Liver (tissue), 9 donors: ENCODE results near the gene USP9Y. TPM values are rescaled to one million over a fixed set of nuclear protein-coding genes. Genes with fewer than 3 reads are reported as not detected.

Experiments
- DNase-seq: peaks from one replicate; pipeline ENCODE4 v3.0.0-alpha.2; 2017; ENCODE audit warnings: low spot score
- H3K27ac ChIP-seq, 2 donors: one replicate each; pipeline ENCODE4 v1.7.0; 2013; ENCODE audit warnings: inconsistent platforms in 2 of 2, low read length in 2 of 2, control low read depth in 1 of 2, low read depth in 1 of 2, mild to moderate bottlenecking in 1 of 2
- H3K27me3 ChIP-seq, 4 donors: one replicate each; pipeline versions ENCODE4 v1.6.1 to v1.7.0; 2013; ENCODE audit warnings: low read length in 3 of 4, inconsistent platforms in 1 of 4, mild to moderate bottlenecking in 1 of 4, moderate library complexity in 1 of 4; ENCODE audit not compliant: control insufficient read depth in 4 of 4, insufficient read depth in 4 of 4
- H3K36me3 ChIP-seq, 4 donors: one replicate each; pipeline versions ENCODE4 v1.6.1 to v1.7.0; 2013; ENCODE audit warnings: low read length in 3 of 4, mild to moderate bottlenecking in 3 of 4, low read depth in 1 of 4, moderate library complexity in 1 of 4; ENCODE audit not compliant: control insufficient read depth in 4 of 4, insufficient read depth in 3 of 4
- H3K4me1 ChIP-seq, 4 donors: one replicate each; pipeline versions ENCODE4 v1.6.1 to v1.7.0; 2013; ENCODE audit warnings: low read length in 3 of 4, mild to moderate bottlenecking in 3 of 4, moderate library complexity in 1 of 4; ENCODE audit not compliant: control insufficient read depth in 4 of 4, insufficient read depth in 4 of 4
- H3K4me3 ChIP-seq, 3 donors: one replicate each; pipeline versions ENCODE4 v1.6.1 to v1.7.0; 2013; ENCODE audit warnings: low read length in 3 of 3, control low read depth in 1 of 3, low read depth in 1 of 3, mild to moderate bottlenecking in 1 of 3
- H3K9ac ChIP-seq, 2 donors: one replicate each; pipeline ENCODE4 v1.7.0; 2013; ENCODE audit warnings: low read length in 2 of 2, mild to moderate bottlenecking in 2 of 2, moderate library complexity in 2 of 2, control low read depth in 1 of 2, low read depth in 1 of 2
- H3K9me3 ChIP-seq, 4 donors: one replicate each; pipeline versions ENCODE4 v1.6.1 to v1.7.0; 2013; ENCODE audit warnings: low read length in 3 of 4; ENCODE audit not compliant: control insufficient read depth in 4 of 4
- EGR1 ChIP-seq, 2 donors: IDR thresholded peaks; 2 replicates each; pipeline ENCODE4 v1.6.1; 2016 to 2018; ENCODE audit warnings: antibody characterized with exemption in 2 of 2, low read depth in 2 of 2
- FOXA1 ChIP-seq: IDR thresholded peaks from 2 replicates; pipeline ENCODE4 v1.6.1; 2016; ENCODE audit warnings: antibody characterized with exemption
- FOXA2 ChIP-seq: IDR thresholded peaks from 2 replicates; pipeline ENCODE4 v1.6.1; 2016; ENCODE audit warnings: antibody characterized with exemption
- GABPA ChIP-seq, 2 donors: IDR thresholded peaks in 1 of 2; conservative IDR thresholded peaks in 1 of 2; 2 replicates each; pipeline ENCODE4 v1.6.1; 2016; ENCODE audit warnings: antibody characterized with exemption in 2 of 2, mild to moderate bottlenecking in 1 of 2, moderate library complexity in 1 of 2
- HNF4A ChIP-seq, 2 donors: conservative IDR thresholded peaks; 2 replicates each; pipeline ENCODE4 v1.6.1; 2016; ENCODE audit warnings: antibody characterized with exemption in 2 of 2, mild to moderate bottlenecking in 2 of 2
- HNF4G ChIP-seq: IDR thresholded peaks from 2 replicates; pipeline ENCODE4 v1.6.1; 2016; ENCODE audit warnings: antibody characterized with exemption
- JUND ChIP-seq, 2 donors: IDR thresholded peaks; 2 replicates each; pipeline ENCODE4 v1.6.1; 2016; ENCODE audit warnings: antibody characterized with exemption in 2 of 2
- NR2F2 ChIP-seq: IDR thresholded peaks from 2 replicates; pipeline ENCODE4 v1.6.1; 2016; ENCODE audit warnings: antibody characterized with exemption
- RAD21 ChIP-seq, 2 donors: IDR thresholded peaks; 2 replicates each; pipeline ENCODE4 v1.6.1; 2016; ENCODE audit warnings: antibody characterized with exemption in 2 of 2, mild to moderate bottlenecking in 2 of 2
- RXRA ChIP-seq, 2 donors: IDR thresholded peaks; 2 replicates each; pipeline ENCODE4 v1.6.1; 2017 to 2018; ENCODE audit warnings: antibody characterized with exemption in 2 of 2, mild to moderate bottlenecking in 1 of 2
- SP1 ChIP-seq: IDR thresholded peaks from 2 replicates; pipeline ENCODE4 v1.6.1; 2018; ENCODE audit warnings: antibody characterized with exemption, mild to moderate bottlenecking
- TAF1 ChIP-seq: conservative IDR thresholded peaks from 2 replicates; pipeline ENCODE4 v1.6.1; 2016; ENCODE audit warnings: antibody characterized with exemption, mild to moderate bottlenecking
- YY1 ChIP-seq: IDR thresholded peaks from 2 replicates; pipeline ENCODE4 v1.6.1; 2016; ENCODE audit warnings: antibody characterized with exemption, mild to moderate bottlenecking
- polyA plus RNA-seq, 2 donors: library from polyadenylated mRNA; stranded (reverse) in 1 of 2; unstranded in 1 of 2; fragments of 200-250 nt in 1 of 2; fragments of >200 nt in 1 of 2; fragmentation: Nextera tagmentation in 1 of 2; extraction: Ambion mirVana in 1 of 2; gene quantifications; one replicate each; pipeline versions ENCODE4 v1.2.1 to v1.2.3, GENCODE V29; 2013 to 2015
- total RNA-seq, 2 donors: library from RNA; depleted of rRNA; stranded (reverse); fragments of >200 nt; gene quantifications; one replicate each; pipeline ENCODE4 v1.2.3, GENCODE V29; 2014
- TF ChIP-seq, protein P1 (sequence below): IDR thresholded peaks from 2 replicates; pipeline ENCODE4 v1.6.1; 2016; ENCODE audit warnings: antibody characterized with exemption
- TF ChIP-seq, protein P2 (sequence below): IDR thresholded peaks from 2 replicates; pipeline ENCODE4 v1.6.1; 2016; ENCODE audit warnings: antibody characterized with exemption
- TF ChIP-seq, protein P3 (sequence below): IDR thresholded peaks from 2 replicates; pipeline ENCODE4 v1.6.1; 2016; ENCODE audit warnings: antibody characterized with exemption
- TF ChIP-seq, protein P4 (sequence below): IDR thresholded peaks from 2 replicates; pipeline ENCODE4 v1.6.1; 2016; ENCODE audit warnings: antibody characterized with exemption, mild to moderate bottlenecking
- TF ChIP-seq, protein P5 (sequence below): fragments of 150-350 bp; IDR thresholded peaks from 2 replicates; pipeline ENCODE4 v1.5.1; 2017; ENCODE audit warnings: improper control_type of control experiment, low read depth, low read length; ENCODE audit not compliant: missing input control
- donor health status: healthy.
- donor health status: healthy.
- donor health status: healthy.
- donor health status: healthy.
- donor health status: healthy.

Gene USP9Y
- total and polyA plus RNA-seq, 4 donors = 3.7 to 10.1 TPM; not detected in 2

- Histone ChIP-seq H3K27me3 (no peaks in the 10 kb centered on the region), H3K27ac (no peak overlapping the region), H3K4me1 (no peaks in the 10 kb centered on the region), H3K9me3 (peaks cover 0 to 5% (median 0%) of the 10 kb centered on the region in 4 donors), H3K4me3 (no peak overlapping the region), H3K36me3 (no peaks in the 10 kb centered on the region), H3K9ac (no peak overlapping the region)
- TF ChIP-seq HNF4A (conservative IDR thresholded peaks at IDR 0.05) (no peak), EGR1 (IDR thresholded peaks at IDR 0.05; ENCODE audit: low read depth in 2 of 2) (no peak), JUND (IDR thresholded peaks at IDR 0.05) (no peak), FOXA1 (no peak), FOXA2 (no peak), NR2F2 (no peak), TAF1 (no peak), HNF4G (no peak), YY1 (no peak), SP1 (no peak), RXRA (IDR thresholded peaks at IDR 0.05) (no peak), RAD21 (IDR thresholded peaks at IDR 0.05) (no peak), GABPA (IDR thresholded peaks at IDR 0.05 in 1 of 2, conservative IDR thresholded peaks at IDR 0.05 in 1 of 2) (no peak)
- TF ChIP-seq, protein P1, sequence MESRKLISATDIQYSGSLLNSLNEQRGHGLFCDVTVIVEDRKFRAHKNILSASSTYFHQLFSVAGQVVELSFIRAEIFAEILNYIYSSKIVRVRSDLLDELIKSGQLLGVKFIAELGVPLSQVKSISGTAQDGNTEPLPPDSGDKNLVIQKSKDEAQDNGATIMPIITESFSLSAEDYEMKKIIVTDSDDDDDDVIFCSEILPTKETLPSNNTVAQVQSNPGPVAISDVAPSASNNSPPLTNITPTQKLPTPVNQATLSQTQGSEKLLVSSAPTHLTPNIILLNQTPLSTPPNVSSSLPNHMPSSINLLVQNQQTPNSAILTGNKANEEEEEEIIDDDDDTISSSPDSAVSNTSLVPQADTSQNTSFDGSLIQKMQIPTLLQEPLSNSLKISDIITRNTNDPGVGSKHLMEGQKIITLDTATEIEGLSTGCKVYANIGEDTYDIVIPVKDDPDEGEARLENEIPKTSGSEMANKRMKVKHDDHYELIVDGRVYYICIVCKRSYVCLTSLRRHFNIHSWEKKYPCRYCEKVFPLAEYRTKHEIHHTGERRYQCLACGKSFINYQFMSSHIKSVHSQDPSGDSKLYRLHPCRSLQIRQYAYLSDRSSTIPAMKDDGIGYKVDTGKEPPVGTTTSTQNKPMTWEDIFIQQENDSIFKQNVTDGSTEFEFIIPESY = no peak
- TF ChIP-seq, protein P2, sequence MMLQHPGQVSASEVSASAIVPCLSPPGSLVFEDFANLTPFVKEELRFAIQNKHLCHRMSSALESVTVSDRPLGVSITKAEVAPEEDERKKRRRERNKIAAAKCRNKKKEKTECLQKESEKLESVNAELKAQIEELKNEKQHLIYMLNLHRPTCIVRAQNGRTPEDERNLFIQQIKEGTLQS = no peak
- TF ChIP-seq, protein P3, sequence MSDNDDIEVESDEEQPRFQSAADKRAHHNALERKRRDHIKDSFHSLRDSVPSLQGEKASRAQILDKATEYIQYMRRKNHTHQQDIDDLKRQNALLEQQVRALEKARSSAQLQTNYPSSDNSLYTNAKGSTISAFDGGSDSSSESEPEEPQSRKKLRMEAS = no peak
- TF ChIP-seq, protein P4, sequence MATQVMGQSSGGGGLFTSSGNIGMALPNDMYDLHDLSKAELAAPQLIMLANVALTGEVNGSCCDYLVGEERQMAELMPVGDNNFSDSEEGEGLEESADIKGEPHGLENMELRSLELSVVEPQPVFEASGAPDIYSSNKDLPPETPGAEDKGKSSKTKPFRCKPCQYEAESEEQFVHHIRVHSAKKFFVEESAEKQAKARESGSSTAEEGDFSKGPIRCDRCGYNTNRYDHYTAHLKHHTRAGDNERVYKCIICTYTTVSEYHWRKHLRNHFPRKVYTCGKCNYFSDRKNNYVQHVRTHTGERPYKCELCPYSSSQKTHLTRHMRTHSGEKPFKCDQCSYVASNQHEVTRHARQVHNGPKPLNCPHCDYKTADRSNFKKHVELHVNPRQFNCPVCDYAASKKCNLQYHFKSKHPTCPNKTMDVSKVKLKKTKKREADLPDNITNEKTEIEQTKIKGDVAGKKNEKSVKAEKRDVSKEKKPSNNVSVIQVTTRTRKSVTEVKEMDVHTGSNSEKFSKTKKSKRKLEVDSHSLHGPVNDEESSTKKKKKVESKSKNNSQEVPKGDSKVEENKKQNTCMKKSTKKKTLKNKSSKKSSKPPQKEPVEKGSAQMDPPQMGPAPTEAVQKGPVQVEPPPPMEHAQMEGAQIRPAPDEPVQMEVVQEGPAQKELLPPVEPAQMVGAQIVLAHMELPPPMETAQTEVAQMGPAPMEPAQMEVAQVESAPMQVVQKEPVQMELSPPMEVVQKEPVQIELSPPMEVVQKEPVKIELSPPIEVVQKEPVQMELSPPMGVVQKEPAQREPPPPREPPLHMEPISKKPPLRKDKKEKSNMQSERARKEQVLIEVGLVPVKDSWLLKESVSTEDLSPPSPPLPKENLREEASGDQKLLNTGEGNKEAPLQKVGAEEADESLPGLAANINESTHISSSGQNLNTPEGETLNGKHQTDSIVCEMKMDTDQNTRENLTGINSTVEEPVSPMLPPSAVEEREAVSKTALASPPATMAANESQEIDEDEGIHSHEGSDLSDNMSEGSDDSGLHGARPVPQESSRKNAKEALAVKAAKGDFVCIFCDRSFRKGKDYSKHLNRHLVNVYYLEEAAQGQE = no peak
- TF ChIP-seq, protein P5, sequence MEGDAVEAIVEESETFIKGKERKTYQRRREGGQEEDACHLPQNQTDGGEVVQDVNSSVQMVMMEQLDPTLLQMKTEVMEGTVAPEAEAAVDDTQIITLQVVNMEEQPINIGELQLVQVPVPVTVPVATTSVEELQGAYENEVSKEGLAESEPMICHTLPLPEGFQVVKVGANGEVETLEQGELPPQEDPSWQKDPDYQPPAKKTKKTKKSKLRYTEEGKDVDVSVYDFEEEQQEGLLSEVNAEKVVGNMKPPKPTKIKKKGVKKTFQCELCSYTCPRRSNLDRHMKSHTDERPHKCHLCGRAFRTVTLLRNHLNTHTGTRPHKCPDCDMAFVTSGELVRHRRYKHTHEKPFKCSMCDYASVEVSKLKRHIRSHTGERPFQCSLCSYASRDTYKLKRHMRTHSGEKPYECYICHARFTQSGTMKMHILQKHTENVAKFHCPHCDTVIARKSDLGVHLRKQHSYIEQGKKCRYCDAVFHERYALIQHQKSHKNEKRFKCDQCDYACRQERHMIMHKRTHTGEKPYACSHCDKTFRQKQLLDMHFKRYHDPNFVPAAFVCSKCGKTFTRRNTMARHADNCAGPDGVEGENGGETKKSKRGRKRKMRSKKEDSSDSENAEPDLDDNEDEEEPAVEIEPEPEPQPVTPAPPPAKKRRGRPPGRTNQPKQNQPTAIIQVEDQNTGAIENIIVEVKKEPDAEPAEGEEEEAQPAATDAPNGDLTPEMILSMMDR = no peak
- DNase-seq = no peak
Measured at GRCh38 chrY:12896973-12897372, 195.9 kb downstream of the USP9Y start.
